ENCODE data around the gene DCUN1D2. TPM values are rescaled to one million over a fixed set of nuclear protein-coding genes. Genes with fewer than 3 reads are reported as not detected.

DCUN1D2 gene
- total RNA-seq, 1 donor from 2014 or later = 23.8 TPM

- peak overlapping the region; percentile 21 for H3K4me3 Mint-ChIP-seq
- TF ChIP-seq CTCF (IDR thresholded peaks at IDR 0.05) = no peak
- no peak for TF ChIP-seq EZH2 (IDR thresholded peaks at IDR 0.05)
- TF ChIP-seq EZH2phosphoT487 (IDR thresholded peaks at IDR 0.05) = no peak
- H3K27me3 Mint-ChIP-seq (ENCODE audit: insufficient read depth, low read depth) = peaks cover 2% of the 10 kb centered on the region
- H3K9ac ChIP-seq = no peak overlapping the region
- H3K4me3 ChIP-seq = no peak overlapping the region
- H3K4me1 Mint-ChIP-seq = no peaks in the 10 kb centered on the region
- peaks cover 2% of the 10 kb centered on the region for H3K9me3 Mint-ChIP-seq
- H3K4me2 ChIP-seq = no peak overlapping the region
- no peaks in the 10 kb centered on the region for H4K20me1 ChIP-seq (ENCODE audit: low read depth)
- H2AFZ ChIP-seq (replicated peaks) = no peak overlapping the region
- no peaks in the 10 kb centered on the region for H3K79me2 ChIP-seq (ENCODE audit: low read depth)
- no peaks in the 10 kb centered on the region for H3K4me1 ChIP-seq
- no peaks in the 10 kb centered on the region for H3K36me3 ChIP-seq
- no peak for DNase-seq (ENCODE audit: low spot score)
- no peaks in the 10 kb centered on the region for H3K27me3 ChIP-seq
- no peak overlapping the region for H3K27ac Mint-ChIP-seq
- no peaks in the 10 kb centered on the region for H3K9me3 ChIP-seq (ENCODE audit: low read depth)
- H3K27ac ChIP-seq = no peak overlapping the region
- no peaks in the 10 kb centered on the region for H3F3A ChIP-seq (ENCODE audit: low read depth)
- H3K36me3 Mint-ChIP-seq = peaks cover 26% of the 10 kb centered on the region
These were observed 47.5 kb downstream of the DCUN1D2 start for GRCh38 chr13:113442985-113443362.

GRCh38 chr13:113442354-113442984, 48.0 kb downstream of the DCUN1D2 start:
- H3K36me3 ChIP-seq = no peaks in the 10 kb centered on the region
- no peaks in the 10 kb centered on the region for H3K27me3 ChIP-seq
- H3K4me2 ChIP-seq = no peak overlapping the region
- H3K36me3 Mint-ChIP-seq = peaks cover 24% of the 10 kb centered on the region
- no peaks in the 10 kb centered on the region for H3K79me2 ChIP-seq (ENCODE audit: low read depth)
- H3K4me3 Mint-ChIP-seq = no peak overlapping the region
- H3K4me1 Mint-ChIP-seq = no peaks in the 10 kb centered on the region
- H3K9ac ChIP-seq = no peak overlapping the region
- H4K20me1 ChIP-seq (ENCODE audit: low read depth) = no peaks in the 10 kb centered on the region
- no peak for TF ChIP-seq EZH2 (IDR thresholded peaks at IDR 0.05)
- no peak for TF ChIP-seq EZH2phosphoT487 (IDR thresholded peaks at IDR 0.05)
- no peak for TF ChIP-seq CTCF (IDR thresholded peaks at IDR 0.05)
- peaks cover 2% of the 10 kb centered on the region for H3K9me3 Mint-ChIP-seq
- no peak overlapping the region for H3K27ac ChIP-seq
- H3K4me1 ChIP-seq = no peaks in the 10 kb centered on the region
- no peaks in the 10 kb centered on the region for H3K9me3 ChIP-seq (ENCODE audit: low read depth)
- H3K4me3 ChIP-seq = no peak overlapping the region
- no peak overlapping the region for H3K27ac Mint-ChIP-seq
- DNase-seq (ENCODE audit: low spot score) = no peak
- H3F3A ChIP-seq (ENCODE audit: low read depth) = no peaks in the 10 kb centered on the region
- no peak overlapping the region for H2AFZ ChIP-seq (replicated peaks)
- H3K27me3 Mint-ChIP-seq (ENCODE audit: insufficient read depth, low read depth) = peaks cover 2% of the 10 kb centered on the region

GRCh38 chr13:113441661-113442060, 48.9 kb downstream of the DCUN1D2 start:
- Mint-ChIP-seq H3K36me3 (peaks cover 22% of the 10 kb centered on the region), H3K4me1 (no peaks in the 10 kb centered on the region), H3K4me3 (no peak overlapping the region), H3K27me3 (ENCODE audit: insufficient read depth, low read depth) (peaks cover 2% of the 10 kb centered on the region), H3K27ac (no peak overlapping the region), H3K9me3 (peaks cover 2% of the 10 kb centered on the region)
- H3K27ac ChIP-seq = no peak overlapping the region
- no peaks in the 10 kb centered on the region for H4K20me1 ChIP-seq (ENCODE audit: low read depth)
- no peaks in the 10 kb centered on the region for H3F3A ChIP-seq (ENCODE audit: low read depth)
- no peak overlapping the region for H3K4me3 ChIP-seq
- H3K36me3 ChIP-seq = no peaks in the 10 kb centered on the region
- no peak overlapping the region for H3K9ac ChIP-seq
- no peaks in the 10 kb centered on the region for H3K9me3 ChIP-seq (ENCODE audit: low read depth)
- no peak for DNase-seq (ENCODE audit: low spot score)
- no peak for TF ChIP-seq EZH2 (IDR thresholded peaks at IDR 0.05)
- no peak for TF ChIP-seq CTCF (IDR thresholded peaks at IDR 0.05)
- H3K27me3 ChIP-seq = no peaks in the 10 kb centered on the region
- H3K4me1 ChIP-seq = no peaks in the 10 kb centered on the region
- H2AFZ ChIP-seq (replicated peaks) = no peak overlapping the region
- no peaks in the 10 kb centered on the region for H3K79me2 ChIP-seq (ENCODE audit: low read depth)
- H3K4me2 ChIP-seq = no peak overlapping the region
